Right atrium auricular region (tissue), 2 donors: ENCODE results near the gene TBPL1. TPM values are rescaled to one million over a fixed set of nuclear protein-coding genes. Genes with fewer than 3 reads are reported as not detected.
A peak's percentile ranks its signal among the peaks of the same experiment; 100 is the strongest.

Source experiments
- DNase-seq: peaks from one replicate; pipeline ENCODE4 v3.0.0-alpha.2; 2019; ENCODE audit warnings: low spot score
- H3K27ac ChIP-seq, 2 donors: fragments of 200-600 bp; sonication (generic); 1 replicate in 1 of 2; 2 replicates in 1 of 2; pipeline ENCODE4 v1.5.1; 2016 to 2019
- H3K27me3 ChIP-seq, 2 donors: fragments of 200-600 bp; sonication (generic); one replicate each; pipeline versions ENCODE4 v1.5.1 to v1.6.0; 2017 to 2019
- H3K36me3 ChIP-seq: fragments of 200-600 bp; sonication (generic); one replicate; pipeline ENCODE4 v1.5.1; 2016
- H3K4me1 ChIP-seq, 2 donors: fragments of 200-600 bp; sonication (generic); one replicate each; pipeline versions ENCODE4 v1.5.1 to v1.6.0; 2017 to 2019
- H3K4me3 ChIP-seq, 2 donors: fragments of 200-600 bp; sonication (generic); 1 replicate in 1 of 2; 2 replicates in 1 of 2; pipeline ENCODE4 v1.5.1; 2017 to 2019; ENCODE audit warnings: mild to moderate bottlenecking in 1 of 2, moderate library complexity in 1 of 2
- H3K9me3 ChIP-seq, 2 donors: fragments of 200-600 bp; sonication (generic); one replicate each; pipeline ENCODE4 v1.5.1; 2019
- total RNA-seq, 2 donors: library from RNA; depleted of rRNA; stranded (reverse); fragments of >200 nt; gene quantifications; one replicate each; pipeline ENCODE4 v1.1.0, GENCODE V29; 2016
- TF ChIP-seq, protein P1 (sequence below), 2 donors: fragments of 200-600 bp; sonication (generic); IDR thresholded peaks; one replicate each; pipeline ENCODE4 v1.5.1; 2019; ENCODE audit warnings: antibody characterized with exemption in 2 of 2

Gene TBPL1
- total RNA-seq, 2 donors from 2014 or later: 18.9 to 22.6 TPM

DNA sequence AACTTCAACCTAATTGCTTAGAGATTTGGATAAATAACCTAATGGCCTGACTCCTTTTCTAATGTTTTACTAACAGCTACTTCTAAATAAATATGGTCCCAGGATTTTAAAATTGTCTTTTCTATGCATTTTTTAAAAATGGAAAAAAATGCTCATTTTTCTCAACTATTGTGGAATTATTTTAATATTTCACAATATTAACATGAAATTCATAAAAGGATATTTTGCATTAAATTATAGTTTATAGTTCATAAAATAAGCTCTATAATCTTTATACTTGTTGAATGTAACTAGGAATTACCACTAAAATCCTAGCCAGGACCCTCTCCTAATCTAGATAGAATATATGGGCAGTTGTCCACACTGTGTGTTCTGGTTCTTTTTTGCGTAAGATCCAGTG is 37.3 kb downstream of the TBPL1 start:
- no peaks in the 10 kb centered on the region for H3K27me3 ChIP-seq
- no peak overlapping the region for H3K27ac ChIP-seq
- no peaks in the 10 kb centered on the region for H3K9me3 ChIP-seq
- H3K4me3 ChIP-seq: no peak overlapping the region
- H3K36me3 ChIP-seq: peaks cover 16% of the 10 kb centered on the region
- TF ChIP-seq, protein P1, sequence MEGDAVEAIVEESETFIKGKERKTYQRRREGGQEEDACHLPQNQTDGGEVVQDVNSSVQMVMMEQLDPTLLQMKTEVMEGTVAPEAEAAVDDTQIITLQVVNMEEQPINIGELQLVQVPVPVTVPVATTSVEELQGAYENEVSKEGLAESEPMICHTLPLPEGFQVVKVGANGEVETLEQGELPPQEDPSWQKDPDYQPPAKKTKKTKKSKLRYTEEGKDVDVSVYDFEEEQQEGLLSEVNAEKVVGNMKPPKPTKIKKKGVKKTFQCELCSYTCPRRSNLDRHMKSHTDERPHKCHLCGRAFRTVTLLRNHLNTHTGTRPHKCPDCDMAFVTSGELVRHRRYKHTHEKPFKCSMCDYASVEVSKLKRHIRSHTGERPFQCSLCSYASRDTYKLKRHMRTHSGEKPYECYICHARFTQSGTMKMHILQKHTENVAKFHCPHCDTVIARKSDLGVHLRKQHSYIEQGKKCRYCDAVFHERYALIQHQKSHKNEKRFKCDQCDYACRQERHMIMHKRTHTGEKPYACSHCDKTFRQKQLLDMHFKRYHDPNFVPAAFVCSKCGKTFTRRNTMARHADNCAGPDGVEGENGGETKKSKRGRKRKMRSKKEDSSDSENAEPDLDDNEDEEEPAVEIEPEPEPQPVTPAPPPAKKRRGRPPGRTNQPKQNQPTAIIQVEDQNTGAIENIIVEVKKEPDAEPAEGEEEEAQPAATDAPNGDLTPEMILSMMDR (IDR thresholded peaks at IDR 0.05): no peak
- H3K4me1 ChIP-seq: peaks cover 0 to 27% of the 10 kb centered on the region in 2 donors
- no peak for DNase-seq

DNA sequence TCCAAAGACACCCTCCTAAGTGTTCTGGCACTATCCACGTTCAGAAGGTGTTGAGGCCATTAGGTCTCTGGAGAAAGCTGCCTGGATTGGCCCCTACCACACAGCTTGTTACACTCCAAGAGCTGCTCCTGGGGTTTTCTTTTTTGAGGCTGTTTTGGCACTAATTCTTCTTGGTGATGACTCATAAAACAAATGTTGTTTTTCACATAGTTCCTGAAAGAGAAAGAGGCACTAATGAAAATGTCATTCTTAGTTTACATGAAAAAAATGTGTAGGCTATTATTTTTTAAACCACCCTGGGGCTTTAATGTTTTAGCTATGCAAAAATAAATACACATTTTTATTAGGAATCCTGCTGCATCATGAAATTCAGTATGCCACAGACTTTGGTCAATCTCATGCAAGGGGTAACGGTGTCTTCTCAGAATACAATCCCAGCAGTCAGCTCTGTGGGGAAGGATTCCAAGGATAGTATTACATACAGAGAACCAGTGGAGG is 38.1 kb downstream of the TBPL1 start:
- H3K27ac ChIP-seq: peak overlapping the region in 1 of 2 donors; percentile 4
- no peak overlapping the region for H3K4me3 ChIP-seq
- H3K27me3 ChIP-seq: no peaks in the 10 kb centered on the region
- no peaks in the 10 kb centered on the region for H3K9me3 ChIP-seq
- DNase-seq: no peak
- H3K36me3 ChIP-seq: peaks cover 13% of the 10 kb centered on the region
- TF ChIP-seq, protein P1 (IDR thresholded peaks at IDR 0.05): no peak
- peaks cover 0 to 27% of the 10 kb centered on the region in 2 donors for H3K4me1 ChIP-seq

DNA sequence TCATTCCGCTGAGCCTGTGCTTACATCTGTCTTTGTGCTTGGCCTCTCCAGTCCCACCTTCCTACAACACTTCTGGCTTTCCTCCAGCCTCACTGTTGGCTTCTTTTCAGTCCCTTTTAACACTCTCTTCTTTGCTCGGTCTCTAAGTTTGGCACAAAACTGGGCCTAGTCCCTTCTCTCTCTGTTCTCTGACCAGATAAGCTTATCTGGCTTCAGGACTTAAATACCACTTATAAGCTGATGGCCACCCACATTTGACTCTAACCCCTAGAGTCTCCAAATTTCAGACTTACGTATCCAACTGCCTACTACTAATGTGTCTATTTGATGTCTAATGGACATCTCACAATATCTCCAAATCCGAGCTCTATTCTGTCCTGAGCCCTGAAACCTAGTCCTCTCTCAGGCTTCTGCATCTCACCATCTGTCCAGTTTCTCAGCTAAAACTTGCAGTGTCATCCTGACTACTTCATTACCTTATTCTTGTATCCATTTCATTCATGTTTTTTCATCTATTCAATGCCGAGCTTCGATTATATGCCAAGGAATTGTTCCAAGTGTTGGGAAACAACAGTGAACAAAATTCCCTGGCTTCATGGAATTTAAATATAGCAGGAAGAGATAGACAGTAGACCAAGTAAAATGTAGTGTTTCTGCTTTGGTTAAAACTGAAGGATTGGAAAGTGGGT is 40.1 kb downstream of the TBPL1 start:
- H3K4me1 ChIP-seq: peaks cover 0 to 27% of the 10 kb centered on the region in 2 donors
- H3K9me3 ChIP-seq: no peaks in the 10 kb centered on the region
- H3K36me3 ChIP-seq: peaks cover 16% of the 10 kb centered on the region
- TF ChIP-seq, protein P1 (IDR thresholded peaks at IDR 0.05): no peak
- no peaks in the 10 kb centered on the region for H3K27me3 ChIP-seq
- H3K27ac ChIP-seq: peak overlapping the region in 1 of 2 donors; percentile 64
- DNase-seq: no peak
- H3K4me3 ChIP-seq: no peak overlapping the region

DNA sequence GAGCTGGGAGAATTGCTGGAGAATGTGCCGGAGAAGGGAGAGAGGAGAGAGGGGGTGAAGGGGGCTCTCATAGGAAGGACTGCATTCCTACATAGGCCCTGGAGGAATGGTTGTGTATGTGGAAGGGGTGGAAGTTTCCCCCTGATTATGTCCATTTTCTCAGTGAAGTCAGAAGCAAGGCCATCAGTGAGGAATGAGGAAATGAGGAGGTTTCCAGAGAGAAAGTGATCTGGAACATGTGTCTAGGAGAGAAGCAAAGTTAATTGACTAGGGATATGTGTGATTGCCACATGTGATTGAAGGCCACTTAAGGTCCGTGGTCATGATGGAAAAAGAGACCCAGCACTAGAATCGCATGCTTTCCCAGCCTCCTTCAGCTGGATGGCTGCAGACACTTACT is 42.3 kb downstream of the TBPL1 start:
- no peak overlapping the region for H3K4me3 ChIP-seq
- H3K27ac ChIP-seq: no peak overlapping the region
- no peaks in the 10 kb centered on the region for H3K9me3 ChIP-seq
- TF ChIP-seq, protein P1 (IDR thresholded peaks at IDR 0.05): no peak
- H3K27me3 ChIP-seq: no peaks in the 10 kb centered on the region
- DNase-seq: no peak
- peaks cover 11% of the 10 kb centered on the region for H3K36me3 ChIP-seq
- H3K4me1 ChIP-seq: peaks cover 0 to 27% of the 10 kb centered on the region in 2 donors

DNA sequence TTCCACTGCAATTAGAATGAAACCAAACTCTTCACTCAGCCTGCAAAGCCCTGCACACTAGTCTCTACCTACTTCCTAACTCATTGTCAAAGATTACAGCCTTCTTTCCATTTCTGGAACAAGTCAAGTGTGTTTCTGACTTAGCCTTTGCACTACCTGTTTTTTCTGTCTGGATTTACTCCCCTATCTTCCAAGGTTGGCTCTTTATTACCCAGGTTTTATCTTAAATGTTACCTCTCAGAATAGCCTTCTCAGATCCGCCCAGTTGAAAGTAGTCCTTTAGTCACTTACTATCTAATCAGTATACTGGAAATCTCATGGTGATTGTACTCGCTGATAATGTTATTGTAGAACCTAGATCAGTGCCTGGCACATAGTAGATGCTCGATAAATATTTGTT is 42.7 kb downstream of the TBPL1 start:
- Histone ChIP-seq H3K4me1 (peaks cover 0 to 24% of the 10 kb centered on the region in 2 donors), H3K27me3 (no peaks in the 10 kb centered on the region), H3K9me3 (no peaks in the 10 kb centered on the region), H3K4me3 (no peak overlapping the region), H3K36me3 (peaks cover 7% of the 10 kb centered on the region), H3K27ac (no peak overlapping the region)
- TF ChIP-seq, protein P1 (IDR thresholded peaks at IDR 0.05): no peak
- DNase-seq: no peak
